GM23248 (cell line): ENCODE results near the gene GEMIN7. TPM values are rescaled to one million over a fixed set of nuclear protein-coding genes. Genes with fewer than 3 reads are reported as not detected.
"Not testable (repeated sequence)": the region's sequence is repeated elsewhere in the genome, so short reads cannot be mapped to it uniquely, and the experiment has no call there.

ENCODE experiments used
- DNase-seq: peaks from one replicate; pipeline ENCODE4 v3.0.0-alpha.2; 2015
- H2AFZ ChIP-seq: fragments of 200-600 bp; sonication (generic); 2 replicates; pipeline ENCODE4 v1.6.1; 2016; ENCODE audit warnings: antibody characterized with exemption
- H3F3A ChIP-seq: fragments of 200-600 bp; sonication (generic); 2 replicates; pipeline ENCODE4 v1.6.1; 2016; ENCODE audit warnings: mild to moderate bottlenecking, antibody characterized with exemption, mixed run types; ENCODE audit not compliant: insufficient read depth
- H3K27ac ChIP-seq: fragments of 200-600 bp; sonication (generic); 2 replicates; pipeline ENCODE4 v1.5.1; 2016; ENCODE audit warnings: mild to moderate bottlenecking
- H3K27me3 ChIP-seq: fragments of 200-600 bp; sonication (generic); replicated peaks from 2 replicates; pipeline ENCODE4 v1.6.1; 2016; ENCODE audit warnings: mild to moderate bottlenecking; ENCODE audit not compliant: insufficient read depth
- H3K36me3 ChIP-seq: fragments of 200-600 bp; sonication (generic); 2 replicates; pipeline ENCODE4 v1.6.1; 2016; ENCODE audit warnings: low read depth, mild to moderate bottlenecking
- H3K4me1 ChIP-seq: fragments of 200-600 bp; sonication (generic); 2 replicates; pipeline ENCODE4 v1.6.1; 2016; ENCODE audit warnings: mild to moderate bottlenecking; ENCODE audit not compliant: insufficient read depth
- H3K4me2 ChIP-seq: fragments of 200-600 bp; sonication (generic); one replicate; pipeline ENCODE4 v1.6.1; 2016; ENCODE audit warnings: mild to moderate bottlenecking; ENCODE audit not compliant: unreplicated experiment
- H3K4me3 ChIP-seq: fragments of 200-600 bp; sonication (generic); 2 replicates; pipeline ENCODE4 v1.5.1; 2016; ENCODE audit warnings: mild to moderate bottlenecking
- H3K79me2 ChIP-seq: fragments of 200-600 bp; sonication (generic); 2 replicates; pipeline ENCODE4 v1.6.1; 2016; ENCODE audit warnings: mild to moderate bottlenecking; ENCODE audit not compliant: insufficient read depth
- H3K9ac ChIP-seq: fragments of 200-600 bp; sonication (generic); 2 replicates; pipeline ENCODE4 v1.6.1; 2016; ENCODE audit warnings: mild to moderate bottlenecking
- H3K9me2 ChIP-seq: fragments of 200-600 bp; sonication (generic); 2 replicates; pipeline ENCODE4 v1.6.1; 2016; ENCODE audit warnings: mixed run types, mild to moderate bottlenecking, moderate library complexity; ENCODE audit not compliant: insufficient read depth
- H3K9me3 ChIP-seq: fragments of 200-600 bp; sonication (generic); one replicate; pipeline ENCODE4 v1.6.1; 2017; ENCODE audit warnings: low read depth
- H4K20me1 ChIP-seq: fragments of 200-600 bp; sonication (generic); 2 replicates; pipeline ENCODE4 v1.6.0; 2016; ENCODE audit not compliant: insufficient read depth
- EZH2 ChIP-seq: fragments of 200-600 bp; sonication (generic); IDR thresholded peaks from 2 replicates; pipeline ENCODE4 v1.6.1; 2018; ENCODE audit warnings: antibody characterized with exemption, mild to moderate bottlenecking; ENCODE audit not compliant: insufficient read depth, poor library complexity, severe bottlenecking
- EZH2phosphoT487 ChIP-seq: fragments of 200-600 bp; sonication (generic); IDR thresholded peaks from 2 replicates; pipeline ENCODE4 v1.6.1; 2018; ENCODE audit warnings: antibody characterized with exemption, moderate library complexity, mild to moderate bottlenecking, low read depth; ENCODE audit not compliant: insufficient read depth
- WGBS, 2 experiments: methylation state at CpG; one replicate each; pipeline ENCODE4 v1.1.6; 2015 to 2017; ENCODE audit warnings: low lambda C conversion rate in 2 of 2, low coverage in 1 of 2; ENCODE audit errors: missing lambda C conversion rate in 2 of 2; 5-methylcytosine and 5-hydroxymethylcytosine counted together
- in situ Hi-C: fragments of 300-500 bp; cut with MboI; formaldehyde crosslinking; loops from 2 replicates; pipeline ENCODE4 v1.15.0; 2020
- polyA plus RNA-seq: library from polyadenylated mRNA; unstranded; fragments of >200 nt; fragmentation: Nextera tagmentation; extraction: Ambion mirVana; gene quantifications from 2 replicates; pipeline ENCODE4 v1.2.1, GENCODE V29; 2016
- total RNA-seq: library from RNA; depleted of rRNA; stranded (reverse); fragments of >200 nt; shearing (Covaris generic); gene quantifications from 2 replicates; pipeline ENCODE4 v1.2.3, GENCODE V29; 2014

Gene GEMIN7
- total and polyA plus RNA-seq, 2 experiments from 2014 or later: 25.3 to 48.4 TPM

- Histone ChIP-seq H3K4me2 (no peak overlapping the region), H3K4me3 (no peak overlapping the region), H3K27me3 (no peaks in the 10 kb centered on the region), H3K4me1 (peaks cover 15% of the 10 kb centered on the region), H3F3A (peaks cover 7% of the 10 kb centered on the region; the same call in 1 of the 2 replicates), H3K36me3 (no peaks in the 10 kb centered on the region), H3K9me2 (no peaks in the 10 kb centered on the region), H4K20me1 (peaks cover 11% of the 10 kb centered on the region), H2AFZ (no peak overlapping the region), H3K27ac (no peak overlapping the region), H3K79me2 (peaks cover 100% of the 10 kb centered on the region), H3K9ac (no peak overlapping the region), H3K9me3 (no peaks in the 10 kb centered on the region)
- 85 to 87% methylated on average over 7 of the region's 7 CpGs for WGBS, 2 experiments
- DNase-seq: no peak
- no peak for TF ChIP-seq EZH2
- no peak for TF ChIP-seq EZH2phosphoT487
- in situ Hi-C loops: no loop called here
Measured at GRCh38 chr19:45102481-45102880, 23.4 kb downstream of the GEMIN7 start.

GRCh38 chr19:45103156-45103507 lies 24.1 kb downstream of the GEMIN7 start:
- H2AFZ ChIP-seq: no peak overlapping the region
- no peak overlapping the region for H3K27ac ChIP-seq
- no peak for DNase-seq
- H3K4me1 ChIP-seq: peaks cover 10% of the 10 kb centered on the region
- peaks cover 16% of the 10 kb centered on the region for H4K20me1 ChIP-seq
- H3K9ac ChIP-seq: no peak overlapping the region
- H3K4me2 ChIP-seq: no peak overlapping the region
- H3K36me3 ChIP-seq: no peaks in the 10 kb centered on the region
- H3K79me2 ChIP-seq: peaks cover 100% of the 10 kb centered on the region
- no peaks in the 10 kb centered on the region for H3K9me2 ChIP-seq
- TF ChIP-seq EZH2 (no peak), EZH2phosphoT487 (no peak)
- 36 to 44% methylated on average over 15 of the region's 15 CpGs for WGBS, 2 experiments
- in situ Hi-C loops: no loop called here
- no peaks in the 10 kb centered on the region for H3K27me3 ChIP-seq
- no peak overlapping the region for H3K4me3 ChIP-seq
- no peaks in the 10 kb centered on the region for H3K9me3 ChIP-seq
- H3F3A ChIP-seq: 0 out of 2 replicates have a peak, but pooled peaks cover under 1% of the 10 kb centered on the region

- WGBS, 2 experiments: 73 to 80% methylated on average over 26 of the region's 26 CpGs
- H3K4me2 ChIP-seq: no peak overlapping the region
- no peak overlapping the region for H3K9ac ChIP-seq
Measured at GRCh38 chr19:45103508-45104319, 24.7 kb downstream of the GEMIN7 start.

GRCh38 chr19:45104658-45105349 lies 25.7 kb downstream of the GEMIN7 start:
- H3K4me2 ChIP-seq: no peak overlapping the region
- no peak for TF ChIP-seq EZH2
- no peak for TF ChIP-seq EZH2phosphoT487
- no peaks in the 10 kb centered on the region for H3K4me1 ChIP-seq
- no peak overlapping the region for H3K9ac ChIP-seq
- no peak for DNase-seq
- H3F3A ChIP-seq: no peaks in the 10 kb centered on the region
- WGBS, 2 experiments: 94 to 95% methylated on average over 16 of the region's 16 CpGs
- no peak overlapping the region for H2AFZ ChIP-seq
- in situ Hi-C loops: no loop called here
- H3K27ac ChIP-seq: no peak overlapping the region
- peaks cover 9% of the 10 kb centered on the region for H4K20me1 ChIP-seq
- no peaks in the 10 kb centered on the region for H3K36me3 ChIP-seq
- no peaks in the 10 kb centered on the region for H3K9me2 ChIP-seq
- peaks cover 100% of the 10 kb centered on the region for H3K79me2 ChIP-seq
- no peak overlapping the region for H3K4me3 ChIP-seq
- H3K9me3 ChIP-seq: no peaks in the 10 kb centered on the region
- no peaks in the 10 kb centered on the region for H3K27me3 ChIP-seq

More at GRCh38 chr19:45103508-45104319, 24.7 kb downstream of the GEMIN7 start:
- in situ Hi-C loops: no loop called here
- no peaks in the 10 kb centered on the region for H3K36me3 ChIP-seq
- TF ChIP-seq EZH2 (no peak), EZH2phosphoT487 (no peak)
- peaks cover 13% of the 10 kb centered on the region for H4K20me1 ChIP-seq
- no peak overlapping the region for H3K27ac ChIP-seq
- DNase-seq: no peak
- H3F3A ChIP-seq: no peaks in the 10 kb centered on the region
- H3K9me3 ChIP-seq: no peaks in the 10 kb centered on the region
- H3K27me3 ChIP-seq: no peaks in the 10 kb centered on the region
- H3K79me2 ChIP-seq: peaks cover 100% of the 10 kb centered on the region
- no peak overlapping the region for H2AFZ ChIP-seq
- no peaks in the 10 kb centered on the region for H3K9me2 ChIP-seq
- no peak overlapping the region for H3K4me3 ChIP-seq
- H3K4me1 ChIP-seq: peaks cover 5% of the 10 kb centered on the region

- H3K9ac ChIP-seq, H3K4me3 ChIP-seq, DNase-seq, H3K4me2 ChIP-seq, H3F3A ChIP-seq, H3K4me1 ChIP-seq, in situ Hi-C loops, H2AFZ ChIP-seq, H3K27ac ChIP-seq, H3K36me3 ChIP-seq, H3K27me3 ChIP-seq, H3K9me2 ChIP-seq, H3K9me3 ChIP-seq: not testable (repeated sequence)
- 92 to 98% methylated on average over 11 of the region's 11 CpGs for WGBS, 2 experiments
- Histone ChIP-seq H3K79me2 (peaks cover 99% of the 10 kb centered on the region), H4K20me1 (peaks cover 10% of the 10 kb centered on the region)
Measured at GRCh38 chr19:45106363-45106762, 27.3 kb downstream of the GEMIN7 start.
